ENCODE data around the gene SMIM3. TPM values are rescaled to one million over a fixed set of nuclear protein-coding genes. Genes with fewer than 3 reads are reported as not detected.

SMIM3 gene
- total RNA-seq, 1 donor: 61.8 TPM

DNA sequence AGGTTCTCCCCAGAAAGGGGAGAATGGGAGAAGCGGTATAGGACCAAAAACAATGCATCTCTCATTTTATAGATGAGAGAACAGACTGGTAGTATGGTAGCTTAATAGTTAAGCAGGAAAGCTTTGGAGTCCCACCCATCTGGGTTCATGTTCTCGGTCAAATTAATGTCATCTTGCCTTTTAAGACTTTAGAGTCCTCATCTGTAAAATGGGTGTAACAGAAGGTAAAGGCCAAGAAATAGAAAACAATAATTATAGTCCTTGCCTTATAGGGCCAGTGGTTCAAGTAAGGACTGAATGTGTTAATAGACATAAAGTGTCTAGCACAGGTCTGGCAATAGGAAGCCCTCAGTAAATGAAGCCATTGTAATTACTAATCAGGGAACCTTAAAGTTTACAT is 16.4 kb downstream of the SMIM3 start:
- H3K4me3 ChIP-seq (ENCODE audit: low read depth, low read length): no peak overlapping the region
- no peak for TF ChIP-seq CTCF (IDR thresholded peaks at IDR 0.05; ENCODE audit: insufficient read depth, low read length)
- DNase-seq (ENCODE audit: low read depth): no peak

GRCh38 chr5:150797384-150797783 is 18.8 kb downstream of the SMIM3 start:
- TF ChIP-seq CTCF (IDR thresholded peaks at IDR 0.05; ENCODE audit: insufficient read depth, low read length): no peak
- H3K4me3 ChIP-seq (ENCODE audit: low read depth, low read length): no peak overlapping the region
- DNase-seq (ENCODE audit: low read depth): no peak

GRCh38 chr5:150801117-150801927 is 22.8 kb downstream of the SMIM3 start:
- H3K4me3 ChIP-seq (ENCODE audit: low read depth, low read length): peak overlapping the region; percentile 51
- TF ChIP-seq CTCF (IDR thresholded peaks at IDR 0.05; ENCODE audit: insufficient read depth, low read length): peak; percentile 62
- peak; percentile 88 for DNase-seq (ENCODE audit: low read depth)

DNA sequence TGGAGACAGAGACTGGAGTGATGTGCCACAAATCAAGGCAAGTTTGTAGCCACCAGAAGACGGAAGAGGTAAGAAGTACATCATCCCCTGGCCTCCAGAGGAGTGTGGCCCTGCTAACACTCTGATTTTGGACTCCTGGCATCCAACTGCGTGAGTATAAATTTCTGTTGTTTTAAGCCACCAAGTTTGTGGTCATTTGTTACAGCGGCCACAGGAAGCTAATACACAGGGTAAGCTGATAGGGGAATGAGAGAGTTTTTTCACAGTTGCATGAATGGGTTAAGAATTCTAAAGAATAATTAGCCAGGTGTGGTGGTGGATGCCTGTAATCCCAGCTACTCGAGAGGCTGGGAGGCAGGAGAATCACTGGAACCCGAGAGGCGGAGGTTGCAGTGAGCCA is 25.8 kb downstream of the SMIM3 start:
- no peak for TF ChIP-seq CTCF (IDR thresholded peaks at IDR 0.05; ENCODE audit: insufficient read depth, low read length)
- no peak overlapping the region for H3K4me3 ChIP-seq (ENCODE audit: low read depth, low read length)
- no peak for DNase-seq (ENCODE audit: low read depth)

GRCh38 chr5:150809363-150809762 is 30.8 kb downstream of the SMIM3 start:
- DNase-seq (ENCODE audit: low read depth): no peak
- no peak overlapping the region for H3K4me3 ChIP-seq (ENCODE audit: low read depth, low read length)

DNA sequence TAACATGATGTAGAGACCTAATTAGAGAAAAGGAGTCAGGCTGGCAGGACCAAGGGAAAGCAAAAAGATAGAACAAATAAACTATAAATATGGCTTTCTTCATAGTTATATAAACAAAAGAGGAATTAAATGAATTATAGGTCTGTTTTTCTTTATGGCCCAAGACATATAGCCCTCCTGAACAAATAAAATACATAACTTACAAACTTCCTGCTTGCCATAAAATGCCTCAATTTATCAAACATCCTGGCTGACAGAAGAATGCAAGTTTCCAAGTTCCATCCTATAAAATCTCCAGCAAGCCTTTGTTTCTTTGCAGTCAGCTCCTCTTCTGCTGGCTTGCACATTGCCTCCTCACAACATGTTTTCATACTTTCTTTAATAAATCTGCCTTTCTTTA is 36.5 kb downstream of the SMIM3 start:
- no peak overlapping the region for H3K4me3 ChIP-seq (ENCODE audit: low read depth, low read length)
- no peak for DNase-seq (ENCODE audit: low read depth)
- no peak for TF ChIP-seq CTCF (IDR thresholded peaks at IDR 0.05; ENCODE audit: insufficient read depth, low read length)

More at GRCh38 chr5:150809363-150809762, 30.8 kb downstream of the SMIM3 start:
- TF ChIP-seq CTCF (IDR thresholded peaks at IDR 0.05; ENCODE audit: insufficient read depth, low read length): no peak

Data from fibroblast of the aortic adventitia (primary cell).